K562 (cell line): Measurements from ENCODE around the gene TP53I13. TPM values are rescaled to one million over a fixed set of nuclear protein-coding genes. Genes with fewer than 3 reads are reported as not detected.

ENCODE experiments used
- BDP1 ChIP-seq: IDR thresholded peaks from 3 replicates; pipeline ENCODE4 v1.6.1; 2011; ENCODE audit not compliant: insufficient read length, insufficient read depth
- CBX3 ChIP-seq, 2 experiments: IDR thresholded peaks; 1 replicate in 1 of 2; 2 replicates in 1 of 2; pipeline ENCODE4 v1.6.1; 2012; ENCODE audit warnings: inconsistent platforms in 2 of 2, low read length in 2 of 2, borderline replicate concordance in 1 of 2, control low read depth in 1 of 2
- COPS2 ChIP-seq: fragments of 450-650 bp; conservative IDR thresholded peaks from 2 replicates; pipeline ENCODE4 v1.6.1; 2016; ENCODE audit warnings: mild to moderate bottlenecking, moderate library complexity
- CXXC5 ChIP-seq: fragments of 250-450 bp; sonication (Bioruptor Pico); IDR thresholded peaks from 2 replicates; pipeline ENCODE4 v1.8.0; 2022; ENCODE audit warnings: inconsistent platforms, mild to moderate bottlenecking, moderate library complexity
- EWSR1 ChIP-seq: fragments of 450-650 bp; IDR thresholded peaks from 2 replicates; pipeline ENCODE4 v1.6.1; 2018; ENCODE audit warnings: borderline replicate concordance, mild to moderate bottlenecking, low read depth, moderate library complexity; ENCODE audit not compliant: partially characterized antibody
- FOS ChIP-seq: IDR thresholded peaks from 3 replicates; pipeline ENCODE4 v1.6.1; 2011; ENCODE audit not compliant: insufficient read length; ENCODE audit errors: extremely low read depth
- MAX ChIP-seq: sonication (generic); formaldehyde crosslinking; IDR thresholded peaks from 2 replicates; pipeline ENCODE4 v1.9.0; 2022; ENCODE audit warnings: mild to moderate bottlenecking, missing genetic modification reagents
- MEIS2 ChIP-seq: fragments of 450-650 bp; IDR thresholded peaks from 2 replicates; pipeline ENCODE4 v1.6.1; 2014; ENCODE audit warnings: mild to moderate bottlenecking; ENCODE audit not compliant: partially characterized antibody
- MTA1 ChIP-seq: fragments of 450-650 bp; IDR thresholded peaks from 2 replicates; pipeline ENCODE4 v1.6.1; 2017; ENCODE audit warnings: borderline replicate concordance
- NCOR1 ChIP-seq: fragments of 450-650 bp; IDR thresholded peaks from 2 replicates; pipeline ENCODE4 v1.6.1; 2016; ENCODE audit warnings: mild to moderate bottlenecking, moderate library complexity
- POLR2A ChIP-seq: fragments of 450-650 bp; conservative IDR thresholded peaks from 2 replicates; pipeline ENCODE4 v1.6.1; 2016
- POLR2H ChIP-seq: IDR thresholded peaks from 2 replicates; pipeline ENCODE4 v1.6.1; 2016; ENCODE audit warnings: missing genetic modification characterization, low read depth, mild to moderate bottlenecking, control low read depth, missing compliant biosample characterization, moderate library complexity
- PRMT5 ChIP-seq: sonication (generic); formaldehyde crosslinking; IDR thresholded peaks from 2 replicates; pipeline ENCODE4 v1.5.0; 2020; ENCODE audit warnings: missing genetic modification reagents
- RBBP5 ChIP-seq: fragments of 200-600 bp; sonication (generic); IDR thresholded peaks from 2 replicates; pipeline ENCODE4 v1.6.1; 2012; ENCODE audit warnings: borderline replicate concordance, mild to moderate bottlenecking, low read length, control low read depth, inconsistent platforms; ENCODE audit not compliant: insufficient read depth, poor library complexity, severe bottlenecking
- SMARCA5 ChIP-seq: fragments of 450-650 bp; IDR thresholded peaks from 2 replicates; pipeline ENCODE4 v1.6.1; 2016
- SREBF2 ChIP-seq: sonication (generic); formaldehyde crosslinking; IDR thresholded peaks from 2 replicates; pipeline ENCODE4 v1.4.0; 2020; ENCODE audit warnings: mild to moderate bottlenecking, missing genetic modification reagents
- TAF9B ChIP-seq: fragments of 450-650 bp; IDR thresholded peaks from 2 replicates; pipeline ENCODE4 v1.6.1; 2018; ENCODE audit warnings: mild to moderate bottlenecking; ENCODE audit not compliant: partially characterized antibody
- TRIM25 ChIP-seq: fragments of 450-650 bp; IDR thresholded peaks from 2 replicates; pipeline ENCODE4 v1.7.0; 2016; ENCODE audit warnings: borderline replicate concordance
- ZNF324 ChIP-seq: fragments of 250-450 bp; sonication (Bioruptor Pico); IDR thresholded peaks from 2 replicates; pipeline ENCODE4 v1.4.0; 2020; ENCODE audit warnings: mild to moderate bottlenecking
- ZNF431 ChIP-seq: sonication (generic); formaldehyde crosslinking; IDR thresholded peaks from 2 replicates; pipeline ENCODE4 v1.8.0; 2022; ENCODE audit warnings: mild to moderate bottlenecking, missing genetic modification reagents
- polyA plus RNA-seq, 8 experiments: library from polyadenylated mRNA; depleted of rRNA in 4 of 8; stranded (reverse) in 5 of 8; unstranded in 3 of 8; fragments of >200 nt; fragmentation: Nextera tagmentation in 2 of 8; fragmentation: Illumina TruSeq in 1 of 8; extraction: Ambion mirVana in 2 of 8; extraction: Trizol in 1 of 8; gene quantifications; 2 replicates each; pipeline versions ENCODE4 v1.2.1 to v1.2.3, GENCODE V29; 2011 to 2014; ENCODE audit warnings: inconsistent platforms in 1 of 8, missing spikeins in 1 of 8
- total RNA-seq, 7 experiments: library from RNA; depleted of rRNA in 6 of 7; stranded (reverse); fragments of >200 nt in 6 of 7; fragmentation: Illumina TruSeq in 2 of 7; extraction: Trizol in 2 of 7; gene quantifications; 2 replicates each; pipeline versions ENCODE4 v1.2.1 to v1.2.3, GENCODE V29; 2011 to 2021; ENCODE audit warnings: low replicate concordance in 1 of 7
- TF ChIP-seq, protein P1 (sequence below): fragments of 150-350 bp; conservative IDR thresholded peaks from 2 replicates; pipeline ENCODE4 v1.6.1; 2014; ENCODE audit warnings: low read length
- TF ChIP-seq, protein P2 (sequence below): sonication (generic); formaldehyde crosslinking; IDR thresholded peaks from 2 replicates; pipeline ENCODE4 v1.8.1; 2023; ENCODE audit warnings: mild to moderate bottlenecking, missing genetic modification reagents

The TP53I13 gene
- total and polyA plus RNA-seq, 9 of the 15 experiments (the other 6 are each of a cell fraction or from before 2014, with no cell fraction given) = 0.08 to 28.3 (median 9.1) TPM

DNA sequence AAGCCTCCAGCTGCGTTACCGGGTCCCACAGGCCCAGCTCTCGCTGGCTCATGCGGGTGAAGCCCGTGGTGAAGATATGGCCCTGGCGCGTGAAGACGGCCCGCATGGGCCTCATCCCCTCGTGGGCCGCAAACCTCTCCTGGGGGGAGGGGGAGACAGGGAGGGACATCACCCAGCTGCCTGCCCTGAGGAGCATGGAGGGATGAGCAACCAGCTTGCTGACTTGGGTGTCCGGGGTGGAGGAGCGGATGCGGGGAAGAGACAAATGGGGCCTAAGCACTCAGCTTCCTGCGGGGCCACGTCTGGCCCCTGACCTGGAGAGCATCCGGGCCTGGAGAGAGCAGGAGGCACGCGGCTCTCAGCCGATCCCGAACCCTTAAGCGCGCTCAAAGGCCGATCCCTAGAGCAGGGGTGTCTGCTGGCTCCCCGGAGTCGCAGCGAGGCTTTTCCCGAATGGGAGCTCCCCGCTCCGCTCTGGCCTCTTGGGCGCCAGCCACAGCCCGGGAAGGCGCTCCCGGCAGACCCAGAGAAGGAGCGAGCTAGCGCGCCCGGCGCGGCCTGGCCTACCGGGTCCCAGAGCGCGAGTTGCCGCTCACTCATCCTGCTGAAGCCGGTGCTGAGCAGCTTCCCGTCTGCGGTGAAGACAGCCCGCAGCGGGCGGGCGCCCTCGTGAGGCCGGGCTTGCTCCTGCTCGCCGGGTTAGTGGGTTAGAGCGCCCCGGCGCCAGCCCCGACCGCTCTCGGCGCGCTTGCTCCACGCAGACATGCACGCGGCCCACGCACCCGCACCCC is 49.2 kb downstream of the TP53I13 start (continued):
- TF ChIP-seq, protein P1, sequence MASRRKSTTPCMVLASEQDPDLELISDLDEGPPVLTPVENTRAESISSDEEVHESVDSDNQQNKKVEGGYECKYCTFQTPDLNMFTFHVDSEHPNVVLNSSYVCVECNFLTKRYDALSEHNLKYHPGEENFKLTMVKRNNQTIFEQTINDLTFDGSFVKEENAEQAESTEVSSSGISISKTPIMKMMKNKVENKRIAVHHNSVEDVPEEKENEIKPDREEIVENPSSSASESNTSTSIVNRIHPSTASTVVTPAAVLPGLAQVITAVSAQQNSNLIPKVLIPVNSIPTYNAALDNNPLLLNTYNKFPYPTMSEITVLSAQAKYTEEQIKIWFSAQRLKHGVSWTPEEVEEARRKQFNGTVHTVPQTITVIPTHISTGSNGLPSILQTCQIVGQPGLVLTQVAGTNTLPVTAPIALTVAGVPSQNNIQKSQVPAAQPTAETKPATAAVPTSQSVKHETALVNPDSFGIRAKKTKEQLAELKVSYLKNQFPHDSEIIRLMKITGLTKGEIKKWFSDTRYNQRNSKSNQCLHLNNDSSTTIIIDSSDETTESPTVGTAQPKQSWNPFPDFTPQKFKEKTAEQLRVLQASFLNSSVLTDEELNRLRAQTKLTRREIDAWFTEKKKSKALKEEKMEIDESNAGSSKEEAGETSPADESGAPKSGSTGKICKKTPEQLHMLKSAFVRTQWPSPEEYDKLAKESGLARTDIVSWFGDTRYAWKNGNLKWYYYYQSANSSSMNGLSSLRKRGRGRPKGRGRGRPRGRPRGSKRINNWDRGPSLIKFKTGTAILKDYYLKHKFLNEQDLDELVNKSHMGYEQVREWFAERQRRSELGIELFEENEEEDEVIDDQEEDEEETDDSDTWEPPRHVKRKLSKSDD = no peak
- TF ChIP-seq MAX (CRISPR knock-in tag) (peak; percentile 89), MTA1 (peak; percentile 49; the same call in 1 of the 2 replicates), COPS2 (no peak), RBBP5 (no peak), TRIM25 (no peak), CBX3 (IDR thresholded peaks at IDR 0.05; ENCODE audit: borderline replicate concordance in 1 of 2, low read length in 2 of 2) (no peak; a peak in 1 of 3 replicates), BDP1 (no peak), ZNF324 (no peak), EWSR1 (no peak), CXXC5 (CRISPR knock-in tag) (peak; percentile 78), FOS (no peak), PRMT5 (CRISPR knock-in tag) (no peak), SREBF2 (CRISPR knock-in tag) (no peak), POLR2H (no peak), POLR2A (peak; percentile 33; the same call in 1 of the 2 replicates), NCOR1 (no peak), TAF9B (no peak), ZNF431 (CRISPR knock-in tag) (no peak), SMARCA5 (no peak), MEIS2 (peak; percentile 4)
- TF ChIP-seq, protein P2, sequence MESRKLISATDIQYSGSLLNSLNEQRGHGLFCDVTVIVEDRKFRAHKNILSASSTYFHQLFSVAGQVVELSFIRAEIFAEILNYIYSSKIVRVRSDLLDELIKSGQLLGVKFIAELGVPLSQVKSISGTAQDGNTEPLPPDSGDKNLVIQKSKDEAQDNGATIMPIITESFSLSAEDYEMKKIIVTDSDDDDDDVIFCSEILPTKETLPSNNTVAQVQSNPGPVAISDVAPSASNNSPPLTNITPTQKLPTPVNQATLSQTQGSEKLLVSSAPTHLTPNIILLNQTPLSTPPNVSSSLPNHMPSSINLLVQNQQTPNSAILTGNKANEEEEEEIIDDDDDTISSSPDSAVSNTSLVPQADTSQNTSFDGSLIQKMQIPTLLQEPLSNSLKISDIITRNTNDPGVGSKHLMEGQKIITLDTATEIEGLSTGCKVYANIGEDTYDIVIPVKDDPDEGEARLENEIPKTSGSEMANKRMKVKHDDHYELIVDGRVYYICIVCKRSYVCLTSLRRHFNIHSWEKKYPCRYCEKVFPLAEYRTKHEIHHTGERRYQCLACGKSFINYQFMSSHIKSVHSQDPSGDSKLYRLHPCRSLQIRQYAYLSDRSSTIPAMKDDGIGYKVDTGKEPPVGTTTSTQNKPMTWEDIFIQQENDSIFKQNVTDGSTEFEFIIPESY (CRISPR knock-in tag) = peak; percentile 84
